Spleen (tissue), 11 donors: ENCODE results near the gene TLR5. TPM values are rescaled to one million over a fixed set of nuclear protein-coding genes. Genes with fewer than 3 reads are reported as not detected.

Experiments used
- DNase-seq: peaks from one replicate; pipeline ENCODE4 v3.0.0-alpha.2; 2020
- H3K27ac ChIP-seq, 8 donors: fragments of 200-600 bp; sonication (generic) in 7 of 8; 1 replicate in 4 of 8; 2 replicates in 4 of 8; pipeline versions ENCODE4 v1.5.0 to v1.8.0; 2016 to 2021; ENCODE audit warnings: inconsistent platforms in 4 of 8, mild to moderate bottlenecking in 4 of 8, moderate library complexity in 1 of 8
- H3K27me3 ChIP-seq, 7 donors: fragments of 200-600 bp; sonication (generic) in 6 of 7; replicated peaks in 1 of 7; 1 replicate in 4 of 7; 2 replicates in 3 of 7; pipeline versions ENCODE4 v1.5.0 to v1.8.0; 2016 to 2021; ENCODE audit warnings: inconsistent platforms in 3 of 7, mild to moderate bottlenecking in 1 of 7
- H3K36me3 ChIP-seq, 6 donors: fragments of 200-600 bp; sonication (generic) in 5 of 6; 1 replicate in 4 of 6; 2 replicates in 2 of 6; pipeline versions ENCODE4 v1.5.0 to v1.8.0; 2016 to 2021; ENCODE audit warnings: inconsistent platforms in 2 of 6
- H3K4me1 ChIP-seq, 6 donors: fragments of 200-600 bp; sonication (generic) in 5 of 6; 1 replicate in 3 of 6; 2 replicates in 3 of 6; pipeline versions ENCODE4 v1.5.0 to v1.8.0; 2016 to 2021; ENCODE audit warnings: inconsistent platforms in 3 of 6
- H3K4me3 ChIP-seq, 8 donors: fragments of 200-600 bp; sonication (generic) in 7 of 8; 1 replicate in 4 of 8; 2 replicates in 4 of 8; pipeline versions ENCODE4 v1.5.0 to v1.8.0; 2016 to 2021; ENCODE audit warnings: inconsistent platforms in 4 of 8, mild to moderate bottlenecking in 4 of 8, moderate library complexity in 2 of 8
- H3K9me3 ChIP-seq, 8 donors: fragments of 200-600 bp; sonication (generic) in 7 of 8; 1 replicate in 4 of 8; 2 replicates in 4 of 8; pipeline versions ENCODE4 v1.5.0 to v1.8.0; 2016 to 2021; ENCODE audit warnings: inconsistent platforms in 4 of 8
- CTCF ChIP-seq, 11 experiments: fragments of 200-600 bp in 7 of 11; fragments of 450-650 bp in 4 of 11; sonication (generic) in 4 of 11; IDR thresholded peaks in 8 of 11; conservative IDR thresholded peaks in 3 of 11; 1 replicate in 7 of 11; 2 replicates in 4 of 11; pipeline versions ENCODE4 v1.4.0 to v1.8.0; 2016 to 2021; ENCODE audit warnings: antibody characterized with exemption in 11 of 11, inconsistent platforms in 4 of 11, mild to moderate bottlenecking in 1 of 11
- POLR2A ChIP-seq, 3 donors: fragments of 450-650 bp; IDR thresholded peaks; one replicate each; pipeline ENCODE4 v1.5.1; 2017; ENCODE audit warnings: antibody characterized with exemption in 3 of 3, mild to moderate bottlenecking in 1 of 3
- POLR2AphosphoS5 ChIP-seq, 3 donors: sonication (generic); formaldehyde crosslinking; IDR thresholded peaks; one replicate each; pipeline ENCODE4 v1.5.1; 2017; ENCODE audit warnings: antibody characterized with exemption in 3 of 3
- WGBS, 5 donors: extraction: QIAGEN DNeasy Blood & Tissue Kit in 3 of 5; methylation state at CpG; one replicate each; pipeline versions ENCODE4 v1.1.5 to v1.1.7; 2013 to 2018; 5-methylcytosine and 5-hydroxymethylcytosine counted together
- intact Hi-C: fragments of 100-400 bp; cut with DNase I; formaldehyde crosslinking; loops from one replicate; pipeline ENCODE4 v1.15.0; 2023; ENCODE audit warnings: low total_unique reads
- polyA plus RNA-seq, 3 donors: library from polyadenylated mRNA; stranded (reverse); fragments of 200-250 nt; gene quantifications; one replicate each; pipeline ENCODE4 v1.2.1, GENCODE V29; 2013
- total RNA-seq, 7 donors: library from RNA; depleted of rRNA in 3 of 7; stranded (reverse); fragments of >200 nt in 3 of 7; fragmentation: NEBNext Ultra II Directional in 4 of 7; extraction: Animal tissue kit (Norgen Biotek cat#: 25700) in 4 of 7; gene quantifications; one replicate each; pipeline versions ENCODE4 v1.1.0 to v1.2.1, GENCODE V29; 2016 to 2021
- donor health status: healthy with polysubstance abuse.
- donor health status: DM: no; HTN: no; CAD: no; lungs with moderate emphysema.
- donor health status: DM: no; HTN: no; CAD: no.
- donor health status: Bipolar disorder and iron deficiency.
- donor health status: healthy.
- donor health status: DM: no; HTN: no; CAD: no.
- donor health status: DM: yes; HTN: yes; CAD: no.

Gene TLR5
- total and polyA plus RNA-seq, 10 donors, result 1.0 to 28.2 (median 13.7) TPM

GRCh38 chr1:223126741-223127140 is 16.3 kb downstream of the TLR5 start:
- TF ChIP-seq POLR2A (IDR thresholded peaks at IDR 0.05), result no peak
- TF ChIP-seq CTCF (IDR thresholded peaks at IDR 0.05 in 8 of 11, conservative IDR thresholded peaks at IDR 0.05 in 3 of 11), result no peak
- no peak for TF ChIP-seq POLR2AphosphoS5 (IDR thresholded peaks at IDR 0.05)
- DNase-seq, result no peak
- Histone ChIP-seq H3K4me1 (peaks cover 0 to 29% (median 14%) of the 10 kb centered on the region in 6 donors), H3K9me3 (no peaks in the 10 kb centered on the region), H3K27me3 (peaks cover 0 to 23% (median 0%) of the 10 kb centered on the region in 7 donors), H3K27ac (no peak overlapping the region), H3K36me3 (peaks cover 0 to 33% (median 0%) of the 10 kb centered on the region in 6 donors), H3K4me3 (no peak overlapping the region)
- 97 to 100% (median 100%) methylated on average over 1 of the region's 1 CpG for WGBS, 5 donors
- intact Hi-C loops, result no loop called here

DNA sequence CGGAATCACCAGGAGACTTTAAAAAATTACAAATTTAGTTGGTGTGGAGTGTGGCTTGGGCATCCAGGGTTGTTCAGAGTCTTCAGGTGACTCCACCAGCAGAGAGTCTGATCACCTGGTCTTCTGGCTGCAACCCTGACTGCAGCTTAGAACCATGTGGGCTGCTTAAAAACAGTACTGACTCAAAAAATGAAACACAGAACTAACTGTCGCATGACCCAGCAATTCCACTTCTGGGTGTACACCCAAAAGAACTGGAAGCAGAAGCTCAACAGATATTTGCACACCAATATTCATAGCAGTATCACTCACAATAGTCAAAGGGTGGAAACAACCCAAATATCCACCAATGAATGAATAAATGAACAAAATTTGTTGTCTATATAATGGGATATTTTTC is 17.3 kb downstream of the TLR5 start:
- Histone ChIP-seq H3K4me1 (peaks cover 0 to 29% (median 14%) of the 10 kb centered on the region in 6 donors), H3K36me3 (peaks cover 0 to 25% (median 0%) of the 10 kb centered on the region in 6 donors), H3K9me3 (no peaks in the 10 kb centered on the region), H3K27me3 (peaks cover 0 to 22% (median 0%) of the 10 kb centered on the region in 7 donors), H3K27ac (no peak overlapping the region), H3K4me3 (no peak overlapping the region)
- TF ChIP-seq CTCF (IDR thresholded peaks at IDR 0.05 in 8 of 11, conservative IDR thresholded peaks at IDR 0.05 in 3 of 11), result no peak
- no peak for TF ChIP-seq POLR2AphosphoS5 (IDR thresholded peaks at IDR 0.05)
- no peak for TF ChIP-seq POLR2A (IDR thresholded peaks at IDR 0.05)
- 34 to 69% (median 54%) methylated on average over 2 of the region's 2 CpGs for WGBS, 5 donors
- no peak for DNase-seq
- intact Hi-C loops, result no loop called here

- Histone ChIP-seq H3K4me3 (peak overlapping the region in 1 of 8 donors; percentile 50), H3K27ac (no peak overlapping the region), H3K27me3 (no peaks in the 10 kb centered on the region), H3K9me3 (no peaks in the 10 kb centered on the region), H3K4me1 (peaks cover 0 to 11% (median 5%) of the 10 kb centered on the region in 6 donors), H3K36me3 (peaks cover 0 to 8% (median 0%) of the 10 kb centered on the region in 6 donors)
- 66 to 79% (median 77%) methylated on average over 6 of the region's 6 CpGs for WGBS, 5 donors
- TF ChIP-seq POLR2A (IDR thresholded peaks at IDR 0.05) (no peak), CTCF (IDR thresholded peaks at IDR 0.05 in 8 of 11, conservative IDR thresholded peaks at IDR 0.05 in 3 of 11) (no peak), POLR2AphosphoS5 (IDR thresholded peaks at IDR 0.05) (no peak)
- no peak for DNase-seq
- intact Hi-C loops, result no loop called here
Measured at GRCh38 chr1:223123011-223123610, 19.9 kb downstream of the TLR5 start.

DNA sequence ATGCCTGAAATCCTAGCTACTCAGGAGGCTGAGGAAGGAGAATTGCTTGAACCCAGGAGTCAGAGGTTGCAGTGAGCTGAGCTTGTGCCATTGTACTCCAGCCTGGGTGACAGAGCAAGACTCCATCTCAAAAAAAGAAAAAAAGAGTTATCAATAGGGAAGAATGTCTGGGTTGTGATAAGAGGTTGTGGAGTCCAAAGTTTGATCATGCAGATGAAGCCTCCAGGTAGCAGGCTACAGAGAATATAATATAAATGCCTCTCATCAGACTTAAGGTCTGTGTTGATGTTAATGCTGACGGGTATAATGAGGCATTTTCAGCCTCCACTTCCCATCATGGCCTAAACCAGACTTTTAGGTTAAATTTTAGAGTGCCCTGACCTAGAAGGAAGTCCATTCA is 24.6 kb downstream of the TLR5 start:
- intact Hi-C loops, result no loop called here
- Histone ChIP-seq H3K4me1 (peaks cover 0 to 5% (median 2%) of the 10 kb centered on the region in 6 donors), H3K36me3 (peaks cover 0 to 3% (median 0%) of the 10 kb centered on the region in 6 donors), H3K27me3 (no peaks in the 10 kb centered on the region), H3K27ac (no peak overlapping the region), H3K9me3 (no peaks in the 10 kb centered on the region), H3K4me3 (no peak overlapping the region)
- TF ChIP-seq POLR2A (IDR thresholded peaks at IDR 0.05) (no peak), CTCF (IDR thresholded peaks at IDR 0.05 in 8 of 11, conservative IDR thresholded peaks at IDR 0.05 in 3 of 11) (no peak), POLR2AphosphoS5 (IDR thresholded peaks at IDR 0.05) (no peak)
- DNase-seq, result no peak
- WGBS, 5 donors, result 84 to 91% (median 89%) methylated on average over 1 of the region's 1 CpG
